Transverse colon (tissue), 4 donors: ENCODE results near the gene SCAMP1. TPM values are rescaled to one million over a fixed set of nuclear protein-coding genes. Genes with fewer than 3 reads are reported as not detected.

Experiments used
- DNase-seq: peaks from one replicate; pipeline ENCODE4 v3.0.0-alpha.2; 2019
- H3K27ac ChIP-seq, 4 donors: fragments of 200-600 bp; sonication (generic); 2 replicates each; pipeline ENCODE4 v1.5.1; 2016 to 2018; ENCODE audit warnings: inconsistent platforms in 4 of 4
- H3K27me3 ChIP-seq: fragments of 200-600 bp; sonication (generic); 2 replicates; pipeline ENCODE4 v1.5.1; 2017; ENCODE audit warnings: inconsistent platforms
- H3K36me3 ChIP-seq, 4 donors: fragments of 200-600 bp; sonication (generic); 2 replicates each; pipeline ENCODE4 v1.5.1; 2017 to 2019; ENCODE audit warnings: inconsistent platforms in 4 of 4
- H3K4me1 ChIP-seq, 4 donors: fragments of 200-600 bp; sonication (generic); 2 replicates each; pipeline ENCODE4 v1.5.1; 2017 to 2020; ENCODE audit warnings: inconsistent platforms in 4 of 4
- H3K4me3 ChIP-seq, 4 donors: fragments of 200-600 bp; sonication (generic); 1 replicate in 1 of 4; 2 replicates in 3 of 4; pipeline versions ENCODE4 v1.5.1 to v1.6.1; 2017 to 2019; ENCODE audit warnings: inconsistent platforms in 4 of 4
- H3K9me3 ChIP-seq, 2 donors: fragments of 200-600 bp; sonication (generic); 2 replicates each; pipeline ENCODE4 v1.5.1; 2017 to 2019; ENCODE audit warnings: inconsistent platforms in 2 of 2
- EP300 ChIP-seq: sonication (generic); formaldehyde crosslinking; IDR thresholded peaks from one replicate; pipeline ENCODE4 v1.6.1; 2017; ENCODE audit warnings: antibody characterized with exemption, low read depth
- POLR2A ChIP-seq: fragments of 450-650 bp; IDR thresholded peaks from one replicate; pipeline ENCODE4 v1.6.1; 2016; ENCODE audit warnings: antibody characterized with exemption, mild to moderate bottlenecking, moderate library complexity
- POLR2AphosphoS5 ChIP-seq, 3 donors: sonication (generic); formaldehyde crosslinking; IDR thresholded peaks; one replicate each; pipeline ENCODE4 v1.6.1; 2016; ENCODE audit warnings: antibody characterized with exemption in 3 of 3
- WGBS, 2 donors: methylation state at CpG; one replicate each; pipeline ENCODE4 v1.1.5; 2018; ENCODE audit warnings: low coverage in 1 of 2; 5-methylcytosine and 5-hydroxymethylcytosine counted together
- in situ Hi-C, 4 donors: fragments of 200-750 bp; cut with MboI; loops; one replicate each; pipeline versions ENCODE4 v1.15.0 to v1.15.1; 2017; ENCODE audit warnings: low sequenced_read_pairs in 3 of 4, low pct_ligation_motif_present in 1 of 4, low pct_unique_long_range_greater_than_20kb in 1 of 4
- intact Hi-C: fragments of 100-400 bp; cut with DNase I; formaldehyde crosslinking; loops from one replicate; pipeline ENCODE4 v1.15.1; 2023; ENCODE audit warnings: low total_unique reads
- total RNA-seq, 4 donors: library from RNA; depleted of rRNA; stranded (reverse); fragments of >200 nt; gene quantifications; one replicate each; pipeline ENCODE4 v1.1.0, GENCODE V29; 2016
- TF ChIP-seq, protein P1 (sequence below), 5 experiments: fragments of 200-600 bp in 3 of 5; fragments of 450-650 bp in 2 of 5; sonication (generic) in 3 of 5; IDR thresholded peaks; 1 replicate in 2 of 5; 2 replicates in 3 of 5; pipeline ENCODE4 v1.5.1; 2016 to 2017; ENCODE audit warnings: antibody characterized with exemption in 5 of 5, inconsistent platforms in 3 of 5, mild to moderate bottlenecking in 2 of 5, moderate library complexity in 1 of 5

The SCAMP1 gene
- total RNA-seq, 4 donors from 2014 or later, result 10.5 to 24.7 (median 21.8) TPM

GRCh38 chr5:78500028-78500427, 139.6 kb downstream of the SCAMP1 start:
- Histone ChIP-seq H3K36me3 (no peaks in the 10 kb centered on the region), H3K27me3 (no peaks in the 10 kb centered on the region), H3K9me3 (no peaks in the 10 kb centered on the region), H3K27ac (no peak overlapping the region), H3K4me1 (peaks cover 9 to 31% (median 17%) of the 10 kb centered on the region in 4 donors), H3K4me3 (no peak overlapping the region)
- 67 to 100% methylated on average over 1 to 2 of the region's 2 CpGs for WGBS, 2 donors
- in situ Hi-C loops (no loop called here), intact Hi-C loops (no loop called here)
- no peak for DNase-seq
- TF ChIP-seq, protein P1, sequence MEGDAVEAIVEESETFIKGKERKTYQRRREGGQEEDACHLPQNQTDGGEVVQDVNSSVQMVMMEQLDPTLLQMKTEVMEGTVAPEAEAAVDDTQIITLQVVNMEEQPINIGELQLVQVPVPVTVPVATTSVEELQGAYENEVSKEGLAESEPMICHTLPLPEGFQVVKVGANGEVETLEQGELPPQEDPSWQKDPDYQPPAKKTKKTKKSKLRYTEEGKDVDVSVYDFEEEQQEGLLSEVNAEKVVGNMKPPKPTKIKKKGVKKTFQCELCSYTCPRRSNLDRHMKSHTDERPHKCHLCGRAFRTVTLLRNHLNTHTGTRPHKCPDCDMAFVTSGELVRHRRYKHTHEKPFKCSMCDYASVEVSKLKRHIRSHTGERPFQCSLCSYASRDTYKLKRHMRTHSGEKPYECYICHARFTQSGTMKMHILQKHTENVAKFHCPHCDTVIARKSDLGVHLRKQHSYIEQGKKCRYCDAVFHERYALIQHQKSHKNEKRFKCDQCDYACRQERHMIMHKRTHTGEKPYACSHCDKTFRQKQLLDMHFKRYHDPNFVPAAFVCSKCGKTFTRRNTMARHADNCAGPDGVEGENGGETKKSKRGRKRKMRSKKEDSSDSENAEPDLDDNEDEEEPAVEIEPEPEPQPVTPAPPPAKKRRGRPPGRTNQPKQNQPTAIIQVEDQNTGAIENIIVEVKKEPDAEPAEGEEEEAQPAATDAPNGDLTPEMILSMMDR (IDR thresholded peaks at IDR 0.05), result no peak
- TF ChIP-seq POLR2AphosphoS5 (IDR thresholded peaks at IDR 0.05), result no peak
- no peak for TF ChIP-seq POLR2A
- TF ChIP-seq EP300, result no peak

DNA sequence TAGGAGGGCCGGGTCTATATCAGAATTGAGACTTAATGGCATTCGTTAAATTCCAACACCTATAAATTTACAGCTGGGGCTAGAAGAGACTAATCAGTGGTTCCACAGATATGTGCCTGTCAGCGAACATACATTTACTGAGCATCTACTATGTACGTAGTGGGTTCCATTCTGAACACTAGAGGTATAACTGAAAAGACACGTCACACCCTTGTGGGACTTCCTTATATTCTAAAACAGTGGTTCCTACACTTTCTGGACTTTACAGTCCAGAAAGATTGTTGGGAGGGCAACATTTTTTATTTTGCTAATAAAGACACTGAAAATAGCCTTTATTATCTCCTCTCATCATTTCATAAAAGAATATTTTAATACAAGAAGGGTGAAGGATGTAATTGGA, 140.5 kb downstream of the SCAMP1 start:
- Histone ChIP-seq H3K36me3 (no peaks in the 10 kb centered on the region), H3K27me3 (no peaks in the 10 kb centered on the region), H3K4me3 (no peak overlapping the region), H3K4me1 (peaks cover 14 to 39% (median 25%) of the 10 kb centered on the region in 4 donors), H3K9me3 (no peaks in the 10 kb centered on the region), H3K27ac (no peak overlapping the region)
- intact Hi-C loops, result no loop called here
- TF ChIP-seq POLR2A (no peak), EP300 (no peak), POLR2AphosphoS5 (IDR thresholded peaks at IDR 0.05) (no peak)
- TF ChIP-seq, protein P1 (IDR thresholded peaks at IDR 0.05), result no peak
- DNase-seq, result no peak
- WGBS, 2 donors, result 91 to 93% methylated on average over 5 of the region's 5 CpGs
- in situ Hi-C loops, result no loop called here

GRCh38 chr5:78501411-78502352, 141.3 kb downstream of the SCAMP1 start:
- in situ Hi-C loops (no loop called here), intact Hi-C loops (no loop called here)
- TF ChIP-seq, protein P1 (IDR thresholded peaks at IDR 0.05), result no peak
- TF ChIP-seq EP300 (no peak), POLR2AphosphoS5 (IDR thresholded peaks at IDR 0.05) (no peak), POLR2A (no peak)
- DNase-seq, result no peak
- H3K27ac ChIP-seq, result no peak overlapping the region
- H3K4me1 ChIP-seq, result peaks cover 14 to 42% (median 25%) of the 10 kb centered on the region in 4 donors
- H3K27me3 ChIP-seq, result no peaks in the 10 kb centered on the region
- no peaks in the 10 kb centered on the region for H3K36me3 ChIP-seq
- 74% methylated on average over 9 of the region's 9 CpGs; no CpG with 5 or more reads in 1 of the 2 donors for WGBS, 2 donors
- H3K4me3 ChIP-seq, result no peak overlapping the region
- H3K9me3 ChIP-seq, result no peaks in the 10 kb centered on the region

DNA sequence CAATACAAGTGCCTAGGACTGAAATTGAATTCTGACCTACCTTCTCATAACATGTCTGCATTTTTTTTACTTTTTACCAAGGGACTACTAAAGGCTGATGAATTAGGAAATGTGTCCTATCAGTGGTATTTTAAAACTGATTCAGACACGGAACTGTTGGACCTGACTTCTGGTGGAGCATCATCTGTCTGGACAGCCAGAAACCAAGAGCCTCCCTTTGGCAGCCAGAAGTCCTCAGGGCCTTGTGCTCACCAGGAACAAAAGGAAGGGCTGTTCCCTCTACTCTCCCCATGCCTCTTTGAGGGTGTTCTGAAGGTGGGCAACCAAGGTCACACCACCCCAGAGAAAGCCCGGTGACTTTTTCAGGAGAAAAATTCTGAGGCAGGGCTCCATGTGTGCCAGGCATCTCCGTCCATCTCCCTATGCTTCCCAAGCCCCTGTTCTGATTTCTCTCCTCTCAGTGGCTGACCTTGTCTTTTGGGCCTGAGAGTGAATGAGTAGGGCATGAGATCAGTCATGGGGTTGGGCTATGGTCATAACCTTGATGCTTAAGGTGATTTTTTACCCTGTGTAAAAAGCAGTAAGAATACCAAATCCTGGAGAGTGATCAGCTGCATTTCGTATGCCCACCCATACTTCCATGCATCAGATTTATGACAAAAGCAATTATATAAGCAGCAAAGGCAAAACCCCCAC, 143.7 kb downstream of the SCAMP1 start:
- no peak for DNase-seq
- Histone ChIP-seq H3K27ac (peak overlapping the region; percentile 66 to 81 (median 76)), H3K9me3 (no peaks in the 10 kb centered on the region), H3K4me3 (no peak overlapping the region), H3K4me1 (peaks cover 14 to 53% (median 22%) of the 10 kb centered on the region in 4 donors), H3K36me3 (no peaks in the 10 kb centered on the region), H3K27me3 (no peaks in the 10 kb centered on the region)
- TF ChIP-seq EP300 (no peak), POLR2AphosphoS5 (IDR thresholded peaks at IDR 0.05) (no peak), POLR2A (no peak)
- WGBS, 2 donors, result 83 to 84% methylated on average over 1 to 4 of the region's 4 CpGs
- in situ Hi-C loops, result no loop called here
- intact Hi-C loops, result no loop called here
